Middle frontal gyrus (tissue), 1 donor: ENCODE data around the gene PGAP1.

ENCODE experiments used
- DNase-seq: peaks from one replicate; pipeline ENCODE4 v3.0.0-alpha.2; 2015; ENCODE audit warnings: low spot score; ENCODE audit errors: extremely low spot score

Gene PGAP1

GRCh38 chr2:196899976-196900375 lies 26.5 kb downstream of the PGAP1 start:
- no peak for DNase-seq

- no peak for DNase-seq
Measured at GRCh38 chr2:196891136-196891535, 35.4 kb downstream of the PGAP1 start.

GRCh38 chr2:196887431-196887830 lies 39.1 kb downstream of the PGAP1 start:
- no peak for DNase-seq

GRCh38 chr2:196884368-196884767 lies 42.1 kb downstream of the PGAP1 start:
- no peak for DNase-seq

GRCh38 chr2:196876364-196876763 lies 50.1 kb downstream of the PGAP1 start:
- no peak for DNase-seq

- DNase-seq, result no peak
Measured at GRCh38 chr2:196875414-196875813, 51.1 kb downstream of the PGAP1 start.

- no peak for DNase-seq
Measured at GRCh38 chr2:196873511-196873910, 53.0 kb downstream of the PGAP1 start.

GRCh38 chr2:196854629-196855028 lies 71.9 kb downstream of the PGAP1 start:
- DNase-seq, result no peak

GRCh38 chr2:196853301-196854087 lies 73.0 kb downstream of the PGAP1 start:
- no peak for DNase-seq

GRCh38 chr2:196851088-196851487 lies 75.4 kb downstream of the PGAP1 start:
- no peak for DNase-seq

GRCh38 chr2:196849895-196850294 lies 76.6 kb downstream of the PGAP1 start:
- no peak for DNase-seq

- no peak for DNase-seq
Measured at GRCh38 chr2:196846295-196846694, 80.2 kb downstream of the PGAP1 start.

GRCh38 chr2:196845371-196845770 lies 81.1 kb downstream of the PGAP1 start:
- DNase-seq, result no peak

- DNase-seq, result no peak
Measured at GRCh38 chr2:196840171-196840570, 86.3 kb downstream of the PGAP1 start.

- DNase-seq, result no peak
Measured at GRCh38 chr2:196839574-196839973, 86.9 kb downstream of the PGAP1 start.

- DNase-seq, result no peak
Measured at GRCh38 chr2:196836440-196836839, 90.1 kb downstream of the PGAP1 start.

GRCh38 chr2:196830701-196831100 lies 95.8 kb downstream of the PGAP1 start:
- no peak for DNase-seq

GRCh38 chr2:196827356-196827755 lies 99.2 kb downstream of the PGAP1 start:
- no peak for DNase-seq

- DNase-seq, result no peak
Measured at GRCh38 chr2:196823750-196824522, 102.6 kb downstream of the PGAP1 start.

GRCh38 chr2:196821195-196821594 lies 105.3 kb downstream of the PGAP1 start:
- no peak for DNase-seq

- DNase-seq, result no peak
Measured at GRCh38 chr2:196809260-196809659, 117.2 kb downstream of the PGAP1 start, which contains the start of gene C2orf66. TSS of gene C2orf66 (minus strand) at chr2:196809355. CDS start at chr2:196809336, 19 bp downstream.

- DNase-seq, result no peak
Measured at GRCh38 chr2:196808083-196808665, 118.3 kb downstream of the PGAP1 start.
